ENCODE data around the gene A1BG. TPM values are rescaled to one million over a fixed set of nuclear protein-coding genes. Genes with fewer than 3 reads are reported as not detected.
A peak's percentile ranks its signal among the peaks of the same experiment; 100 is the strongest.

Gene A1BG
- total RNA-seq, 2 donors from 2014 or later: 16.0 to 21.7 TPM

GRCh38 chr19:58304748-58305064, 48.6 kb downstream of the A1BG start:
- ATAC-seq: no peak
- no peaks in the 10 kb centered on the region for H3K27me3 Mint-ChIP-seq
- DNase-seq: no peak
- H3K36me3 Mint-ChIP-seq (ENCODE audit: low read depth): peaks cover 6% of the 10 kb centered on the region
- H3K27ac Mint-ChIP-seq: peak overlapping the region; percentile 97
- H3K4me3 Mint-ChIP-seq: peak overlapping the region; percentile 99
- H3K4me1 Mint-ChIP-seq: peaks cover 32% of the 10 kb centered on the region
- no peaks in the 10 kb centered on the region for H3K9me3 ChIP-seq (ENCODE audit: control insufficient read depth, low read length, poor library complexity, severe bottlenecking)

GRCh38 chr19:58304255-58304654, 49.0 kb downstream of the A1BG start:
- no peaks in the 10 kb centered on the region for H3K9me3 ChIP-seq (ENCODE audit: control insufficient read depth, low read length, poor library complexity, severe bottlenecking)
- ATAC-seq (no peak), DNase-seq (no peak)
- H3K4me3 Mint-ChIP-seq: no peak overlapping the region
- no peaks in the 10 kb centered on the region for H3K27me3 Mint-ChIP-seq
- peaks cover 6% of the 10 kb centered on the region for H3K36me3 Mint-ChIP-seq (ENCODE audit: low read depth)
- H3K4me1 Mint-ChIP-seq: peaks cover 28% of the 10 kb centered on the region
- H3K27ac Mint-ChIP-seq: peak overlapping the region; percentile 97

- H3K9me3 ChIP-seq (ENCODE audit: control insufficient read depth, low read length, poor library complexity, severe bottlenecking): no peaks in the 10 kb centered on the region
- H3K27me3 Mint-ChIP-seq: no peaks in the 10 kb centered on the region
- peaks cover 10% of the 10 kb centered on the region for H3K4me1 Mint-ChIP-seq
- DNase-seq (no peak), ATAC-seq (no peak)
- peaks cover 7% of the 10 kb centered on the region for H3K36me3 Mint-ChIP-seq (ENCODE audit: low read depth)
- no peak overlapping the region for H3K27ac Mint-ChIP-seq
- no peak overlapping the region for H3K4me3 Mint-ChIP-seq
Measured at GRCh38 chr19:58300620-58301019, 52.7 kb downstream of the A1BG start.

GRCh38 chr19:58296104-58296503, 57.2 kb downstream of the A1BG start:
- H3K4me3 Mint-ChIP-seq: no peak overlapping the region
- no peaks in the 10 kb centered on the region for H3K27me3 Mint-ChIP-seq
- H3K36me3 Mint-ChIP-seq (ENCODE audit: low read depth): peaks cover 8% of the 10 kb centered on the region
- DNase-seq (no peak), ATAC-seq (no peak)
- H3K27ac Mint-ChIP-seq: no peak overlapping the region
- peaks cover 13% of the 10 kb centered on the region for H3K9me3 ChIP-seq (ENCODE audit: control insufficient read depth, low read length, poor library complexity, severe bottlenecking)
- peaks cover 1% of the 10 kb centered on the region for H3K4me1 Mint-ChIP-seq

Other genes starting within 250 kb of the A1BG start
- gene ZNF329, start 202.7 kb downstream of the A1BG start, total RNA-seq: 10 to 100 TPM; 10.8 to 12.5 TPM
- gene ZNF274, start 170.4 kb downstream of the A1BG start, total RNA-seq: 10 to 100 TPM; 30.4 to 41.0 TPM
- 10 to 100 TPM; 13.4 to 15.0 TPM for gene ZNF544, start 124.6 kb downstream of the A1BG start, total RNA-seq
- 1 to 10 TPM; 5.6 to 6.6 TPM for gene ZNF8, start 74.5 kb downstream of the A1BG start, total RNA-seq
- 100 to 1,000 TPM; 108 to 110 TPM for gene ERVK3-1, start 48.1 kb downstream of the A1BG start, total RNA-seq
- 1 to 10 TPM; 1.5 to 1.7 TPM for gene ZSCAN22, start 26.5 kb downstream of the A1BG start, total RNA-seq
- gene ZNF497, start 9.3 kb upstream of the A1BG start, total RNA-seq: 1 to 10 TPM in 1 of 2 donors, under 1 TPM in 1; 0.55 to 1.6 TPM
- 1 to 10 TPM; 1.2 to 1.6 TPM for gene ZNF837, start 27.5 kb upstream of the A1BG start, total RNA-seq
- 1,000 to 10,000 TPM; 1,065 to 1,239 TPM for gene RPS5, start 33.8 kb upstream of the A1BG start, total RNA-seq
- gene RNF225, start 42.2 kb upstream of the A1BG start, total RNA-seq: not detected
- 1 to 10 TPM; 3.0 to 5.4 TPM for gene ZNF584, start 55.2 kb upstream of the A1BG start, total RNA-seq
- gene ZNF132, start 86.7 kb upstream of the A1BG start, total RNA-seq: 1 to 10 TPM in 1 of 2 donors, under 1 TPM in 1; 0.76 to 1.7 TPM
- 10 to 100 TPM in 1 of 2 donors, 1 to 10 TPM in 1; 8.6 to 12.6 TPM for gene ZNF324B, start 98.1 kb upstream of the A1BG start, total RNA-seq
- 10 to 100 TPM; 21.0 to 35.2 TPM for gene ZNF324, start 113.6 kb upstream of the A1BG start, total RNA-seq
- gene ZNF446, start 122.9 kb upstream of the A1BG start, total RNA-seq: 10 to 100 TPM; 13.9 to 17.3 TPM
- 1 to 10 TPM; 6.6 to 7.7 TPM for gene SLC27A5, start 158.5 kb upstream of the A1BG start, total RNA-seq
- gene ZBTB45, start 166.3 kb upstream of the A1BG start, total RNA-seq: 1 to 10 TPM; 7.0 to 8.2 TPM
- gene TRIM28, start 190.6 kb upstream of the A1BG start, total RNA-seq: 100 to 1,000 TPM; 427 to 525 TPM
- gene CHMP2A, start 201.6 kb upstream of the A1BG start, total RNA-seq: 10 to 100 TPM; 74.8 to 88.8 TPM
- 10 to 100 TPM; 36.1 to 63.5 TPM for gene UBE2M, start 205.1 kb upstream of the A1BG start, total RNA-seq
- gene MZF1, start 219.8 kb upstream of the A1BG start, total RNA-seq: 10 to 100 TPM; 29.9 to 34.0 TPM